Endodermal cell (in vitro differentiated cells): ENCODE data around the gene TCF7. TPM values are rescaled to one million over a fixed set of nuclear protein-coding genes. Genes with fewer than 3 reads are reported as not detected.
A peak's percentile ranks its signal among the peaks of the same experiment; 100 is the strongest.

Experiments
- DNase-seq: peaks from one replicate; pipeline ENCODE4 v3.0.0-alpha.2; 2017
- H3K27ac ChIP-seq: 2 replicates; pipeline ENCODE4 v1.5.1; 2013; ENCODE audit warnings: mild to moderate bottlenecking, low read depth, low read length, moderate library complexity
- H3K27me3 ChIP-seq: 2 replicates; pipeline ENCODE4 v1.6.1; 2013; ENCODE audit warnings: mild to moderate bottlenecking, low read length, moderate library complexity; ENCODE audit not compliant: insufficient read depth, control insufficient read depth, poor library complexity, severe bottlenecking
- H3K36me3 ChIP-seq: 2 replicates; pipeline ENCODE4 v1.7.0; 2013; ENCODE audit warnings: mild to moderate bottlenecking, low read length, moderate library complexity; ENCODE audit not compliant: control insufficient read depth, insufficient read depth
- H3K4me1 ChIP-seq: one replicate; pipeline ENCODE4 v1.7.0; 2013; ENCODE audit warnings: low read length; ENCODE audit not compliant: control insufficient read depth, insufficient read depth
- H3K4me3 ChIP-seq: 2 replicates; pipeline ENCODE4 v1.5.1; 2013; ENCODE audit warnings: mild to moderate bottlenecking, low read length, moderate library complexity
- H3K9ac ChIP-seq: 2 replicates; pipeline ENCODE4 v1.6.1; 2013; ENCODE audit warnings: mild to moderate bottlenecking, low read length, moderate library complexity; ENCODE audit not compliant: poor library complexity, severe bottlenecking; ENCODE audit errors: extremely low read depth
- H3K9me3 ChIP-seq: 2 replicates; pipeline ENCODE4 v1.6.1; 2013; ENCODE audit warnings: mild to moderate bottlenecking, low read length, moderate library complexity; ENCODE audit not compliant: control insufficient read depth
- H3K27ac Mint-ChIP-seq: 2 replicates; pipeline ENCODE4 v1.8.0; 2020; ENCODE audit warnings: mixed read lengths
- H3K27me3 Mint-ChIP-seq: 2 replicates; pipeline ENCODE4 v1.8.0; 2021; ENCODE audit warnings: mild to moderate bottlenecking, mixed read lengths; ENCODE audit not compliant: insufficient read depth
- H3K36me3 Mint-ChIP-seq: 2 replicates; pipeline ENCODE4 v1.8.0; 2020; ENCODE audit warnings: low read depth, mixed read lengths
- H3K4me1 Mint-ChIP-seq: 2 replicates; pipeline ENCODE4 v1.8.0; 2020; ENCODE audit warnings: mixed read lengths
- H3K4me3 Mint-ChIP-seq: 2 replicates; pipeline ENCODE4 v1.8.0; 2020; ENCODE audit warnings: mild to moderate bottlenecking, moderate library complexity, mixed read lengths
- H3K9me3 Mint-ChIP-seq: 2 replicates; pipeline ENCODE4 v1.8.0; 2020; ENCODE audit warnings: mild to moderate bottlenecking, mixed read lengths
- WGBS, 2 experiments: methylation state at CpG; one replicate each; pipeline versions ENCODE4 v1.1.5 to v1.1.7; 2013; ENCODE audit warnings: missing lambda C conversion rate in 2 of 2, mixed read lengths in 1 of 2; ENCODE audit not compliant: insufficient coverage in 1 of 2, insufficient read length in 1 of 2; 5-methylcytosine and 5-hydroxymethylcytosine counted together
- total RNA-seq, 2 donors: library from RNA; stranded (reverse); fragmentation: NEBNext Ultra II Directional in 1 of 2; extraction: Animal tissue kit (Norgen Biotek cat#: 25700) in 1 of 2; gene quantifications; 2 replicates in 1 of 2; 3 replicates in 1 of 2; pipeline ENCODE4 v1.2.1, GENCODE V29; 2021
- TF ChIP-seq, protein P1 (sequence below): fragments of 200-600 bp; sonication (generic); conservative IDR thresholded peaks from 2 replicates; pipeline ENCODE4 v1.5.0; 2021; ENCODE audit warnings: antibody characterized with exemption, mild to moderate bottlenecking

Gene TCF7
- total RNA-seq, 2 donors from 2014 or later, result 14.9 to 19.4 TPM

DNA sequence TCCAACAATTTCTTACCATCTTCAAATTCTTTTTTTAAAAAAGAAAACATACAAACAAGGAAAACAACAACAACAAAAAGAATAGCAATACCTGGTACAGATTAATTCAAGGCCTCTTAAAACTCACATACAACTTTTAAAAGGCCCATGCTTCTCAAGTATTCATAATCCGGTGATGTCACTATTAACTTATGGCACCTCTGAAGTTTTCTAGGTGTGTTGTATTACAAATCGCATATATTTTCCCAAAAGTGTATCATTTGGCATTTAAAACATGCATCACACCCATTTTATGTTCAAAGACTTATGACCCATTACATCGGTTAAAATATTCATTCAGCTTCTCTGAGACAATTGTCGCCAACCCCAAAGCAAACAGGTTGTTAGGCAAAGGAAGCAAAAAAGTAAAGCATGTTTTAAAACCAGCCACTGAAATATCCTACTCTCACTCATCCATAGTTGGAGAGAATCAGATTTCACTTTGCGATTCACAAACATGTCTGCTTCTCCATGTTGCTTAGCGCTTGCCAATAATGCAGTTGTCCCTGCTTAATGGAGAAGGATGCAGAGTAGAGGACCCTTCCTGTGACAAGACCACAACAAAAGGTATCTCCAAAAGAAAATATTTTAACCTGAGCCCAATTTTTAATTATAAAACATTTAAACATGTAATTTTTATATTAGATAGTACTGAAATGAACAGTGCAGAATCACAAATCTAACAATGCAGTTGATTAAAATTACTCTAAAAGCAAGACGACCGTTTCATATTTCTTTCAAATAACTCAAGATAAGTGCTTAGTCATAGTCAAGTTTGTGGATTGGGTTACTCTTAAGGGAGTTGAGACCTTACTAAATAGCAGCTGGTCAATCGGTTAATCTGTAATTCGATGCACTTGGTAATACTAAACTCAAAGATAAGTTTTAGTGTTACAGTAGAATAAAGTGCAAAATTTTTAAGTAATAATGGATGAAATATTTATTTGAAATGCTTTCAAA lies 60.7 kb downstream of the TCF7 start:
- H3K4me1 Mint-ChIP-seq, result peaks cover 15% of the 10 kb centered on the region
- TF ChIP-seq, protein P1, sequence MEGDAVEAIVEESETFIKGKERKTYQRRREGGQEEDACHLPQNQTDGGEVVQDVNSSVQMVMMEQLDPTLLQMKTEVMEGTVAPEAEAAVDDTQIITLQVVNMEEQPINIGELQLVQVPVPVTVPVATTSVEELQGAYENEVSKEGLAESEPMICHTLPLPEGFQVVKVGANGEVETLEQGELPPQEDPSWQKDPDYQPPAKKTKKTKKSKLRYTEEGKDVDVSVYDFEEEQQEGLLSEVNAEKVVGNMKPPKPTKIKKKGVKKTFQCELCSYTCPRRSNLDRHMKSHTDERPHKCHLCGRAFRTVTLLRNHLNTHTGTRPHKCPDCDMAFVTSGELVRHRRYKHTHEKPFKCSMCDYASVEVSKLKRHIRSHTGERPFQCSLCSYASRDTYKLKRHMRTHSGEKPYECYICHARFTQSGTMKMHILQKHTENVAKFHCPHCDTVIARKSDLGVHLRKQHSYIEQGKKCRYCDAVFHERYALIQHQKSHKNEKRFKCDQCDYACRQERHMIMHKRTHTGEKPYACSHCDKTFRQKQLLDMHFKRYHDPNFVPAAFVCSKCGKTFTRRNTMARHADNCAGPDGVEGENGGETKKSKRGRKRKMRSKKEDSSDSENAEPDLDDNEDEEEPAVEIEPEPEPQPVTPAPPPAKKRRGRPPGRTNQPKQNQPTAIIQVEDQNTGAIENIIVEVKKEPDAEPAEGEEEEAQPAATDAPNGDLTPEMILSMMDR, result no peak
- peaks cover 38% of the 10 kb centered on the region for H3K36me3 Mint-ChIP-seq
- 36 to 38% methylated on average over 3 to 10 of the region's 10 CpGs for WGBS, 2 experiments
- H3K27me3 ChIP-seq, result no peaks in the 10 kb centered on the region
- no peaks in the 10 kb centered on the region for H3K4me1 ChIP-seq
- H3K9me3 Mint-ChIP-seq, result no peaks in the 10 kb centered on the region
- H3K27me3 Mint-ChIP-seq, result no peaks in the 10 kb centered on the region
- H3K4me3 ChIP-seq, result peak overlapping the region; percentile 98
- peak overlapping the region; percentile 98 for H3K4me3 Mint-ChIP-seq
- peak overlapping the region; percentile 99 for H3K9ac ChIP-seq
- peak overlapping the region; percentile 99 for H3K27ac ChIP-seq
- DNase-seq, result no peak
- no peaks in the 10 kb centered on the region for H3K9me3 ChIP-seq
- peak overlapping the region; percentile 89 for H3K27ac Mint-ChIP-seq
- peaks cover 36% of the 10 kb centered on the region for H3K36me3 ChIP-seq

DNA sequence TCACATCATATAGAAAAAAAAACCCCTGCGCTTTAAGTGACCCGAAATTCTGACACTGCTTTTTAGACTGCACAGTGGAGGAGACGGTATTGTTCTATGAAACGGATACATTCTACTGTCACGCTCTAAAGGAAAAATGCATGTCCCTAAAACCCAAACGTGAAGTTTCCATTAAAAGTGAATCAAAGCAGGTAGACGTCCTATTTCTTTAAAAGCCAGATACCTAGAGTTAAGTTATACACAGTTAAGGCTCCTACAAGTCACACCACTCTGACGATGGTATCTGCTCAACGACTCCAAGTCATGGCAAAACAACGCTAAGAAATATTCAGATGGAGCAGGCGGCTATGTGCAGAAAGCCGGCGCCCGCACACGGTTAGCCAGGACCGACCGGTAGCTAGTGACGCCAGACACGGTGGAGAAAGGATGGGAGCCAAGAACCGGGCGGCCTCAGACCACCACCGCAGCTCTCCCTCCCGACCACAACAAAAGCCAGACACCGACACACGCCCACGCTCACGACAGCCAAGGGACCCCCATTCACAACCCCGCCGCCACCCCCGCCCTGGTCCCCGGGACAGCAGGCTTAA lies 61.5 kb downstream of the TCF7 start:
- DNase-seq, result no peak
- WGBS, 2 experiments, result 0 to 1% methylated on average over 7 to 31 of the region's 31 CpGs
- H3K27me3 ChIP-seq, result no peaks in the 10 kb centered on the region
- no peaks in the 10 kb centered on the region for H3K9me3 ChIP-seq
- H3K36me3 Mint-ChIP-seq, result peaks cover 30% of the 10 kb centered on the region
- TF ChIP-seq, protein P1, result no peak
- H3K36me3 ChIP-seq, result peaks cover 27% of the 10 kb centered on the region
- peak overlapping the region; percentile 98 for H3K4me3 ChIP-seq
- peaks cover 15% of the 10 kb centered on the region for H3K4me1 Mint-ChIP-seq
- peak overlapping the region; percentile 99 for H3K27ac ChIP-seq
- H3K27me3 Mint-ChIP-seq, result no peaks in the 10 kb centered on the region
- H3K4me1 ChIP-seq, result no peaks in the 10 kb centered on the region
- peak overlapping the region; percentile 98 for H3K4me3 Mint-ChIP-seq
- H3K9ac ChIP-seq, result peak overlapping the region; percentile 99
- no peaks in the 10 kb centered on the region for H3K9me3 Mint-ChIP-seq
- H3K27ac Mint-ChIP-seq, result peak overlapping the region; percentile 98

DNA sequence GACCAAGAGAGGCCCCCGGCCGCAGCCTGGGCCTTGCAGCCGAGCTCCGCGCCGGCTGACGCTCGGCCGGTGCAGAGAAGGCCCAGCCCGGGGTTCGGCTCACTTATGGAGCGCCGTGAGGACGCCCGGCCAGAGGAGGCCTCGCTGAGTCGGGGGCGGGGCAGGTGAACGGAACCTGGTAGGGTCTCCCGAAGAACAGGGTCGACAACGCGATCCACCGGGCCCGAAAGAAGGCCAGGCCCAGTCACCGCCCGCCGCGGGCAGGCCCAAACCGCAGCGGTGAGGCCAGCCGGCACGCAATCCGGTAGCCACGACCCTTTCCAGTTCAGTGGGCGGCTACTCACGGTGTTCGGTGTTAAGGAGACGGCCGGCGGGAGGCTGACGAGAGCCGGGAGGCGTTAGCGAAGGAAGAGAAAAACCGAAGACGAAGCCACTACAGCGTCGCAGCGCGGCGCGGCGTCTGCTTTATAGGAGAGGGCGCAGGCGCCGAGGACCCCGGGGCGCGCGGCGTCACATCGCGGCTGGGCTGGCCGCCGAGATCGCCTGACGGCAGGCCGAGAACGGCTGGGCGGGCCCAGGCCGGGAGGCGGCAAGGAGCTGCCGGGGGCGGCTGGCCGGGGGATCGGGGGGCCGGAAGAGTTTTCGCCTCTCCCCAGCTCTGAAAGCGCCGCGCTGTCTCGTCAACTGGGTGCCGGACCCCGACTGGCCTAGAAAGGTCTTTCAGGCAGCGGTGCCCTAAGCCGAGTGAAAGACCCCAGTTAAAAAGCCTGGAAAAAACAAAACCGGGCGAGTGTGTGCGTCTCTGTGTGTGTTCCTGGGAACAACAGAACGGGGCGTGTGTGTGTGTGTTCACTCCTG lies 62.3 kb downstream of the TCF7 start, which contains the start of gene SKP1:
Gene SKP1 (minus strand): TSS at position 440 of the 858 bp plus-strand sequence. CDS start 2,928 bp downstream, outside the sequence.
- Mint-ChIP-seq H3K4me3 (peak within 1 kb of the TSS; percentile 98), H3K27ac (peak within 1 kb of the TSS; percentile 98), H3K36me3 (peaks cover 23% of the 10 kb centered on the region), H3K9me3 (no peaks in the 10 kb centered on the region), H3K27me3 (no peaks in the 10 kb centered on the region), H3K4me1 (peaks cover 15% of the 10 kb centered on the region)
- peak; percentile 93 for DNase-seq
- peak within 1 kb of the TSS; percentile 98 for H3K4me3 ChIP-seq
- WGBS, 2 experiments, result 0 to 1% methylated on average over 41 to 92 of the region's 92 CpGs
- peaks cover 21% of the 10 kb centered on the region for H3K36me3 ChIP-seq
- peak within 1 kb of the TSS; percentile 99 for H3K9ac ChIP-seq
- no peaks in the 10 kb centered on the region for H3K9me3 ChIP-seq
- TF ChIP-seq, protein P1, result no peak
- H3K27me3 ChIP-seq, result no peaks in the 10 kb centered on the region
- H3K27ac ChIP-seq, result peak within 1 kb of the TSS; percentile 99
- no peaks in the 10 kb centered on the region for H3K4me1 ChIP-seq
